Activated gamma-delta T cell treated with Interleukin-2 at 50 U/mL for 16 hours (primary cell): ENCODE measurements around the gene ALDH7A1.
"Not testable (repeated sequence)": the region's sequence is repeated elsewhere in the genome, so short reads cannot be mapped to it uniquely, and the experiment has no call there.

Experiments
- DNase-seq: peaks from one replicate; pipeline ENCODE4 v3.0.0-alpha.2; 2020

ALDH7A1 gene

DNA sequence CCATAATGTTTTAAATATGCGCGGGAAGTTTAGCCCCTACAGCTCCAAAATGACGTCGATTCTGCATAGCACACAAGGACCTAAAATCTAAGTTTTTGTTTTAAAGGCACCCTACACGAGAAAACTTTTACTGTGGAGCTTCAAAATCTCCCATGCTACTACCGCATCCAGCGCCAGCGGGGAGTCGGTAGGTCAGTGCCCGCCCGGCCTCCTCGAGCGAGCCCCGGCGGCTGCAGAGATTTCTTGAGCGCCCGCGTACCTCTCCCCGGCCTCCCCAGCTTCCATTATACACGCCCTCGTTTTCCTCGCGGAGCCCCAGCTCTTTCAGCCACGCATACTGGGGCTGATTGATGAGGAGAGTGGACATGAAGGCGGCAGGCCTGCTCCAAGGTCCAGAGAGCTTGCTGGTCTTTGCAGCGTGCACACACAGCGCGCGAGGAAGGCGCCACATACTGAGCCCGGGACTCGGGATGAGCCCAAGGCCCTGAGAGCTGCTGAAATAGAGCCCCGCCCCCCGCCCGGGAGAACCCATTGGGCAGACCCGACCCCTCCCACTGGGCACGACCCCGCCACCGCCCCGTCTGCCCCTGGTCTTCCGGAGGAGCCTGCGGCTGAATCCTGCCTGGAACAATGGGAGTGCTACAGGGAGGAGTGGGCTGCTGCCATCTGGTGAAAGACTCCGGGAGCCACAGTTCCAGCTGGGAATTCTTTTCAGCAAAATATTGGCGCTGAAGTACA is at the start of gene ALDH7A1:
Gene ALDH7A1, minus strand, starts transcription at position 472 of the 738 bp plus-strand sequence. Its CDS starts 21 bp downstream, at position 451.
- peak; percentile 17 for DNase-seq

DNA sequence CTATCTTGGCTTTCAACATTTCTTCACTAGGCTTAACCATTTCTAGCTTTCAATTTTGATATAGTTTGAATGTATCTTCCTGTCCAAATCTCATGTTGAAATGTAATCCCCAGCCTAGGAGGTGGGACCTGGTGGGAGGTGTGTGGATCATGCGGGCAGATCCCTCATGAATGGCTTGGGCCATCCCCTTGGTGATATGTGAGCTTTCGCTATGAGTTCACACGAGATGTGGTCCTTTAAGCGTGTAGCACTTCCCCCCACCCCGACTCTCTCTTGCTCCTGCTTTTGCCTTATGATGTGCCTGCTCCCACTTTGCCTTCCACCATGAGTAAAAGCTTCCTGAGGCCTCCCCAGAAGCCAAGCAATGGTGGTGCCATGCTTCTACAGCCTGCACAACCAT is 46.4 kb upstream of the ALDH7A1 start:
- DNase-seq = no peak

DNA sequence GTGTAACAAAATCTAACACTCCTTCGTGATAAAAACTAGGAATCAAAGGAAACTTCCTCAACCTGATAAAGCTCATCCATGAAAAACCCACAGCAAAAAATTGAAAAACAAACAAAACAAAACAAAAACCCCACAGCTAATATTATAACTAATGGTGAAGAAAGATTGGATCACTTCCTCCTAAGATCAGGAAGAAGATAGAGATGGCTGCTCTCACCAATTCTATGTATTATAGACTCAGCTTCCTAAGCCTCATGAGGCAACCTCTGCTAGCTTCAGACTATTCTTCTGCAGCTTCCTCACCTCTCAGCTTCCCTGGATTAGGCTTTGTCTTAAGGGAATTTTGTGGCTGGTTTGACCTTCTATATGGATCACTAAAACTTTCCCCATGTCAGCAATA is 45.8 kb upstream of the ALDH7A1 start:
- DNase-seq = no peak

DNA sequence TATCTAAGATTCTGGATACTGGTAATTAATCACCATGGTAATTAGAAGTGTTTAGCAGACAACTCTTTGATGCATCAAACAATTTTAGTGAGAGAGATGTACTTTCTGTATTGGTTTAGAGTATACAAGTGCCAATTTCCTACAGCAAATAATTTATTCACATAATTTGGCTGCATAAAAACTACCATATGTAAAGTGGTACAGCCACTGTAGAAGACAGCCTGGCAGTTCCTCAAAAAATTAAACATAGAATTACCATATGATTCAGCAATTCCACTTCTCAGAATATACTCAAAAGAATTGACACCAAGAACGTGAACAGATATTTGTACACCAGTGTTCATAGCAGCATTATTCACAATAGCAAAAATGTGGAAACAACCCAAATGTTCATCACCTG is 41.9 kb upstream of the ALDH7A1 start:
- DNase-seq = no peak

DNA sequence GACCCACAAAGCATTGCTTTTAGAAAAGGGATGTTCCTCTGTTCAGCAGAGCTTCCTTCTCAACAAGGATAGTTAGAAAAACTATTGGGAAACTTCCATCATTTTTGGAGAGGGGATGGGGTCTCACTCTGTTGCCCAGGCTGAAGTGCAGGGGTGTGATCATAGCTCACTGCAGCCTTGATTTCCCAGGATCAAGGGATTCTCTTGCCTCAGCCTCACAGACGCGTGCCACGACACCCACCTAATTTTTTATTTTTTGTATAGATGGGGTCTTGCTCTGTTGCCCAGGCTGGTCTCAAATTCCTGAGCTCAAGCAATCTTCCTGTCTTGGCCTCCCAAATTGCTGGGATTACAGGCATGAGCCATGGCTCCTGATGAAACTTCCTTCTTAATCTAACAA is 40.6 kb upstream of the ALDH7A1 start:
- no peak for DNase-seq

DNA sequence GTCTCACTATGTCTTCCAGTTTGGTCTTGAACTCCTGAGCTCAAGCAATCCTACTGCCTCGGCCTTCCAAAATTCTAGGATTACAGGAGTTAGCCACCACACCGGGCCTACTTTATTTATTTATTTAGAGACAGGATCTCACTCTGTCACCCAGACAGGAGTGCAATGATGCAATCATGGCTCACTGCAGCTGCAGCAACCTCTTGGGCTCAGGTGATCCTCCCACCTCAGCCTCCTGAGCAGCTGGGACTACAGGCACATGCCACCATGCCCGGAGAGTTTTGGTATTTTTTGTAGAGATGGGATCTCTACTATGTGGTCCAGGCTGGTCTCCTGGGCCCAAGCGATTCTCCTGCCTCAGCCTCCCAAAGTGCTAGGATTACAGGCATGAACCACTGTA is 38.5 kb upstream of the ALDH7A1 start:
- no peak for DNase-seq

DNA sequence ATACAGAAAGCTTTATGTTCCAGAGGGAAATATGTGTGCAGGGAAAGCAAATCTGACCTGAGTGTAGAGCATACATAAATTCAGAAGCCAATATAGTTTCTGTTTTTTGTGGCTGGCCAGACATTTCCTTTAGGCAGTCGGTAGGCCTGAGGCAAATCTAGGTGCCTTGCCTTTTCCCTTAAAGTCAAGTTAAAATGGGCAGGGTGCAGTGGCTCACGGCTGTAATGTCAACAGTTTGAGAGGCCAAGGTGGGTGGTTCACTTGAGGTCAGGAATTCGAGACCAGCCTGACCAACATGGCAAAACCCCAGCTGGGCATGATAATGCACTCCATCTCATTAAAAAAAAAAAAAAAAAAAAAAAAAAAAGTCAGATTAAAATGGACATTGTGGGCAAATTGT is 36.9 kb upstream of the ALDH7A1 start:
- no peak for DNase-seq

DNA sequence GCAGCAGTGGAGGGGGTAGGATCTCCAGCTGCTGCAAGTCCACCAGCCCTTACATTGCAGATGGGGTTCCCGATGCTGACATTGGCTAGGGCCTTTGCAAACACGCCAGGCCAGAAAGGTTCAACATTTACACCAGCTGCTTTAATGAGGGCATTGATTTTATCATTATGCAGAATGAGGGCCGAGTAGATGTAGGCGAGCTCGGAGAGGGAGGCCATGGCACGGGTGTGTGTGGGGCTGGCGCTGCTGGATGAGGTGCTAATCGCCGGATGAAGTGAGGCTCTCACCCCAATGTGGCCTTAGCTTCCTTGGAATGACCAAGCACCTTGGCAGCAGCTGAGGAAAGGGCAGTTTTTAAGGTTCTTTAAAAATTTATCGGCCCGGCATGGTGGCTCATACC is 33.1 kb upstream of the ALDH7A1 start:
- no peak for DNase-seq

DNA sequence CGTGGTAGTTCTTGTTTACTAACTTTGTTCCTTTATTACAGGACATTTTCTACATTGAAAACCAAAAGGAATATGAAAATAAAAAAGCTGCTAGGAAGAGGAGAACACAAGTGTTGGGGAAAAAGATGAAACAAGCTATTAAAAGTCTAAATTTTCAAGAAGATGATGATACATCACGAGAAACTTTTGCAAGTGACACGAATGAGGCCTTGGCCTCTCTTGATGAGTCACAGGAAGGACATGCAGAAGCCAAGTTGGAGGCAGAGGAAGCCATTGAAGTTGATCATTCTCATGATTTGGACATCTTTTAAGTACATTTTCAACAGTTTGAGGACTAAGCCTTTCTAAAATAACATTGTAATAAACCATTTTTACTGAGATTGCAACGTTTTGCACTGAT is 29.5 kb upstream of the ALDH7A1 start:
- no peak for DNase-seq

DNA sequence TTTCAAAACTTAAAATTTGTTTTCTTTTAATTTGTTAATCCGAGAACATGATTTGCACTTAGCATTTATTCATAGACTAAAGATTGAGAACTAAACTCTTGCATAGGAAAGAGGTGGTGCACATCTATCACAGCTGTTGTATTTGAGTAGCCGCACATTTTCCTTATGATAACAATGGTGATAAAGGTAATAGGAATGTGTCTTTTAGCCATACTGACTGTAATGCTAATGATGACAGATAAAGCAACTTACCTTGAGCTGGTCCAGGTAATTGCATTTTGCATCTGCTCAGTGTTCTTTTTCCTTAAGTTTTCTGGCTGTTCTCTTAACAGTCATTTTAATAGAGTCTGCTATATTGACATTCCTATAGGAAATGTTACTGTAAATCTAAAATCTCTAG is 24.8 kb upstream of the ALDH7A1 start:
- DNase-seq = no peak

DNA sequence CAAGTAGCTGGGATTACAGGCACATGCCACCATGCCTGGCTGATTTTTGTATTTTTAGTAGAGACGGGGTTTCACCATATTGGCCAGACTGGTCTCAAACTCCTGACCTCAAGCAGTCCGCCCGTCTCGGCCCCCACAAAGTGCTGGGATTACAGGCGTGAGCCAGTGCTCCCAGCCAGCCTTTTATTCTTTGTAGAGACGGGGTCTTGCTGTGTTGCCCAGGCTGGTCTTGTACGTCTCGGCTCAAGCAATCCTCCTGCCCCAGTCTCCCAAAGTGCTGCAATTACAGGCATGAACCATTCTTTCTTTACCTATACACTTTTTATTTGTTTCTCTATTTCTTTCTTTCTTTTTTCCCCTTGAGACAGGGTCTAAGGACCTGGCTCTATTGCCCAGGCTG is 22.6 kb upstream of the ALDH7A1 start:
- not testable (repeated sequence) for DNase-seq

DNA sequence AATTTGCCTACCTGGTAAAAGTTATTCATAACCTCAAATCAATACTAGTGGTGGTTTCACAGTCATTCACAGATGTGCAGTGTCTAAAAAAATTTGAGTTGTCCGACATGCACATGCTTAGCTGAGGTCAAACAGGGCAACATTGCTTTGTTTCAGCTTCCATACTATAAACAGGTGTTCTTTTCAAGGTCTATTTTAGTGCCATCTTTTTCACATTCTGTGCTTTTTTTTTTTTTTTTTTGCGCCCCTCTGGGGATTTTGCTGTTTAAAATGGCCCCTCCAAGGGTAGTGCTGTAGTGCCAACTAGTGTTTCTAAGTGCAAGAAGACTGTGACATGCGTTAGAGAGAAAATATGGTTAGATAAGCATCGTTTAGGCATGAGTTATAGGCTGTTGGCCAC is 20.3 kb upstream of the ALDH7A1 start:
- DNase-seq = no peak

DNA sequence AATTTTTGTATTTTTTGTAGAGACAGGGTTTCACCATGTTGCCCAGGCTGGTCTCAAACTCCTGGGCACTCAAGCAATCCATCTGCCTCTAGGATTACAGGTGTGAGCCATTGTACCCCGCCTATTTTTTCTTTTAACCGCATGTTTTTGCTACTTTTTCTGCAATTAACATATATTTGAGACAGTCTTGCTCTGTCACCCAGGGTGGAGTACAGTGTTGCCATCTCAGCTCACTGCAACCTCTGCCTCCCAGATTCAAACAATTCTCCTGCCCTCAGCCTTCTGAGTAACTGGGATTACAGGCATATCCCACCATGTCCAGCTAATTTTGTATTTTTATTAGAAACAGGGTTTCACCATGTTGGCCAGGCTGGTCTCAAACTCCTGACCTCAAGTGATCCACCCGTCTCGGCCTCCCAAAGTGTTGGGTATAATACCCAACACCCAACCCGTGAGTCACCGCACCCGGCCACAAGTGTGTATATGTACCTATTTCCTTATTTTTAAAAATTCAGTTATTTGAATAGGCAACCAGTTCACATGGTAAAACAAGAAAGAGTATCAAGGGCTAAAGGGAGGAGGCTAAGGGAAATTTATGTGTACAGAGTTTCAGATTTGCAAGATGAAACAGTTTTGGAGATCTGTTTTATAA is 19.0 kb upstream of the ALDH7A1 start:
- DNase-seq = no peak

DNA sequence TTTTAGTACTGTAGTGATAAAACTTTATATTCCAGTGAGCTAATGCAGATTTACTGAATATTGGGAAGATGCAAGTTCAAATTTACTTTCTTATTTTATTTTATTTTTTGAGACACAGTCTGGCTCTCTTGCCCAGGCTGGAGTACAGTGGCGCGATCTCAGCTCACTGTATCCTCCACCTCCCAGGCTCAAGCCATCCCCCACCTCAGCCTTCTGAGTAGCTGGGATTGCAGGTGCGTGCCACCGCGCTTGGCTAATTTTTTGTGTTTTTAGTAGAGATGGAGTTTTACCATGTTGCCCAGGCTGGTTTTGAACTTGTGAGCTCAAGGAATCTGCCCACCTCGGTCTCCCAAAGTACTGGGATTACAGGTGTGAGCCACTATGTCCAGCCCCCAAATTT is 15.6 kb upstream of the ALDH7A1 start:
- DNase-seq = no peak

DNA sequence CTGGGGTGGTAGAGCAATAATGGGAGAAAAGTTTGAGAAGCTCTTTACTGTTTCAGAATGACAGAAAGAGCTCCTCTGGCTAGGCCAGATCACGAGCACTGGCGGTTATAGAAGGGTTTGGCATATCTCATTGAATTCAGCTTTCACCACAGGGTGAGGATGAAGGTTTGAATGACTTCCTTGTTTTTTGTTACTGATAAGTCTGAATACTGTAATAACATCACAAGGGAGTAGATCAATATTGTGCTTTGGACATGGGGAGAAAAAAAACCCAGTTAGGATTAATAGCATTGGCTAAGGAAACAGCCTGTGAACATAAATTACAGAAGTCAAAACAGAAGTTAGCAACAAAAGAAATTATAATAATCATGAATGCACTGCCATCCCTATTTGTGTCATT is 15.1 kb upstream of the ALDH7A1 start:
- no peak for DNase-seq

DNA sequence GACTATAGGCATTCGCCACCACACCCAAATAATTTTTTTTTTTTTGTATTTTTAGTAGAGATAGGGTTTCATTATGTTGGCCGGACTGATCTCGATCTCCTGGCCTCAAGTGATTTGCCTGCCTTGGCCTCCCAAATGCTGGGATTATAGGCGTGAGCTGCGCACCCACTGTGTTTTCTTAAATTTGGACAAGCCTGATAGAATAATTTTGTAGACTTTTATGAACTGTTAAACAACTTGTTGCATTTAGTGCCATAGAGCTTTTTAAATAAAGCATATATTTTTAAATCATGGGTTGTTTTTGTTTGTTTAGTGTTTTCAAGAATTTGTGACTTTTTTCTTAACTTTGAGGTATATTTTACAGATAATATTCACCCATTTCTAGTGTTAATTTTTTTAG is 10.5 kb upstream of the ALDH7A1 start:
- DNase-seq = no peak

DNA sequence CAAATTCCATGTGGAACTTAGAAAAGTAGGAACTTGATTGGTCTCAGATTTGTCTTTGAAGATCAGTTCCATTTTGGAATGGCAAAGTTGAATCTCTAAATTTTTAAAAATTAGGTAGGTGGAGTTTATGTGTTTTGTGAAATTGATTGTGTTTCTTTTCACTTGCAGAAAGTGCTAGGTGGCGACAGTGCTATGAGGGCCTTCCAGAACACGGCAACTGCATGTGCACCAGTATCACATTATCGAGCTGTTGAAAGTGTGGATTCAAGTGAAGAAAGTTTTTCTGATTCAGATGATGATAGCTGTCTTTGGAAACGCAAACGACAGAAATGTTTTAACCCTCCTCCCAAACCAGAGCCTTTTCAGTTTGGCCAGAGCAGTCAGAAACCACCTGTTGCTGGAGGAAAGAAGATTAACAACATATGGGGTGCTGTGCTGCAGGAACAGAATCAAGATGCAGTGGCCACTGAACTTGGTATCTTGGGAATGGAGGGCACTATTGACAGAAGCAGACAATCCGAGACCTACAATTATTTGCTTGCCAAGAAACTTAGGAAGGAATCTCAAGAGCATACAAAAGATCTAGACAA is 8.5 kb upstream of the ALDH7A1 start:
- no peak for DNase-seq

DNA sequence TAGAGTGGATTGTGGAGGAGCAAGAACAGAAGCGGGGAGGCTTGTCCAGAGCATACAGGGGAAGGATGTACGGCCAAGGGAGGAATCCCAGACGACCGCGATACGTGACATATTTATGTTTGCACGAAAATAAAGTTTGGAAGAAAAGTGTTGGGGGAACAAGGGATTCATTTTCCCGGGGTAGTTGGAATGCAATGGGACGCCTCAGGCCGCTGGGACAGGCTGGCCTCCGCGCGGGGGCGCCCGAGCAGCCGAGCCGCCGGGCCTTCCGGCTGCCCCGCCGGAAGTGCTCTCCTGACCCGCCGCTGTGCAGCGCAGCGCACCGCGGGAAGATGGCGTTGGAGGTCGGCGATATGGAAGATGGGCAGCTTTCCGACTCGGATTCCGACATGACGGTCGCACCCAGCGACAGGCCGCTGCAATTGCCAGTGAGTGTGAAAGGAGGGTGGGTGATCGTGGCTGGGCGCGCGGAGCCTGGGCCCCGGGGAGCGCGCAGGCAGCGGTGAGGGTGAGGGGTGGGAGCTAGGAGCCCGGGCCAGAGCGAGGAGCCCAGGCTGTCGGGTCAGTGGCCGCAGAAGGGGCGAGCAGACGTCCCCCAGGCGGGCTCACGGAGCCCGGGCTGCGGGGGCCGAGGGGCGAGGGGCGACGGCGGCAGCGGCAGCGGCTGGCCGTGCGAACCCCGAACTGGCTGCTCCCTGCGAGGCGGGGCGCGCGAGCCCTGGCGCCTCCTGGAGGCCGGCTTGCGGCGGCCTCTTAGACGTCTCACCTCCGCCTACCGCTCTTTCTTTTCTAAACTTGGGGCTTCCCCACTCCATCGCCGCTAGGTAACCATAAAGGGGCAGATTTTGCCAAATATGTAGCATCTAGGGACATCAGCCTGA is 5.9 kb upstream of the ALDH7A1 start, which contains the start of gene PHAX:
Gene PHAX, plus strand, starts transcription at position 317 of the 881 bp plus-strand sequence. Its CDS starts 16 bp downstream, at position 333.
- peak; percentile 68 for DNase-seq

DNA sequence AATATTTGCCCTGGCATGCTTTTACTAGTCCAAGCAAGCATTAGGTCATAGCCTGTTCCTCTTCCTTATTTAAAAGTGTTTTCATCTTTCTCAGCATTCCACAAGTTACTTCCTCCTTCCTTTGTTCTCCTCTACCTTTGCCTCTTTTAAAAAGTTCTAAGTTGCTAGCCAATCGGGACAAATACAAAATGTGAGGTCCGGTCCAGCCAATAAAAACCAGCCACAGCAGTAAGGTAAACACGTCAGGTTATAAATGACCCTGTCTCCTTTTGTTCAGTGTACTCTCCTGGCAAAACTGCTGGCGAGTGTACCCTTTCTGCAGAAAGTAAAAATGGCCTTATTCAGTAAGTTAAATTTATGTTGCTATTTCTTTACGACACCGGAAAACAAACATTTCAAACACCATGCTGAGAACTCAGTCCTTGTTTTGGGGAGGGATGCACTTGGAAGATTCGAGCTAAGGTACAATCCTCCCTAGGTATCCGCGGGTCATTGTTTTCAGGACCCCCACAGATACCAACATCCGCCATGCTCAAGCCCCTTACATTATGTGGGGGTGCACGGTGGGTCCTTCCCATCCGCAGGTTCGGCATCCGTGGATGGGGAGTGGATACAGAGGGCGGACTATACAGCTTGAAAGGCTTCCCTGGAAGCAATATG is 5.1 kb upstream of the ALDH7A1 start:
- DNase-seq = not testable (repeated sequence)

DNA sequence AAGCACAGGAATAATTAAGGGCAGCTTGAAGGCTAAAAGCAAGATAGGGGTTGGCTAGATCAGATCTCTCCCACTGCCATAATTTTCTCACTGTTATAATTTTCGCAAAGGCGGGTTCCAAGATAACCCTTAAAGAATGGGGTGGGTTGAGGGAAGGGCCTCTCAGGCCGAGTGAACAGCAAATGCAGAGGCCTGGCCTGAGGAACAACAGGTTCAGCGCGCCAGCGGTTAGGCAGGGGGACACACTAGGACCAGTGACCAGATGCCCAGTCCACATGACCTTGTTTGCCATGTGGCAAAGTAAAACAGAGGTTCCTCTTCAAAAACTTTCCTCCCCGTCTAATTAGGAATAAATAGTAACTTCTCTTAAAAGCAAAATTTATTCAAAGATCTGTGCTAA is 4.5 kb upstream of the ALDH7A1 start:
- no peak for DNase-seq

DNA sequence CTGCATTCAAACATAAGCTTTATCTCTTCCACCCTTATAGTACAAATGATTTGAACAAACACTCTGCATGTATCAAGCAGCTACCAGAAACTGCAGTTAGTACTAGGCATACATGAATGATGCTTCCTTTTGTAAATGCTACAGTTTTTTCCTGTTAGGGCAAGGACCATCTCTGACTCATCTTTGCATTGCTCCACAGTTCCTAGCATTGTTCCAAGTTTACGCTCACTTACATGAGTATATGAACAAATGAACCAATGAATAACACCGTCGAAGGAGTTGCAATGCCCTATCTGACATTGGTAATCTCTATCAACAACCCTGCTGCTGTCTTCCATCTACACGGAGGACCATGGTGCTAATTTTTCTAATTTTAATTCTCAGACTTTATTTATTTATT is 2.1 kb upstream of the ALDH7A1 start:
- no peak for DNase-seq

DNA sequence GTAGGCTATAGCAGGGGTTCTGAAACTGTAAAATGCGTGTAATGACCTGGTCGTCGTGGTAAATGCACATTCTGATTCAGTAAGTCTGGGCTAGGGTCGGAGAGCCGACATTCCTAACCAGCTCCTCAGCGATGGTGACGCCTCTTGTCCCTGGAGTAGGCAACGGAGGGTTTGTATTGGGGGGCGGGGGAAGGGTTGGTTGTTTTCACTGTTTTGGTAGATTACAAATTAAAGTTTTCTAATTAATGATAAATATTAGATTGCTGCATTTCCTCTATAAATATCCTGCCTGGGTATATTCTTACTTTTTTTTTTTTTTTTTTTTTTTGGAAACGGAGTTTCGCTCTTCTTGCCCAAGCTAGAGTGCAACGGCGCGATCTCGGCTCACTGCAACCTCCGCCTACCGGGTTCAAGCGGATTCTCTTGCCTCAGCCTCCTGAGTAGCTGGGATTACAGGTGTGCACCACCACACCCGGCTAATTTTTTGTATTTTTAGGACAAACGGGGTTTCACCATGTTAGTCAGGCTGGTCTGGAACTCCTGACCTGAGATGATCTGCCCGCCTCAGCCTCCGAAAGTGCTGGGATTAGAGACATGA is 566 bp upstream of the ALDH7A1 start:
- no peak for DNase-seq
